Measurements from ENCODE around the gene SART3. TPM values are rescaled to one million over a fixed set of nuclear protein-coding genes. Genes with fewer than 3 reads are reported as not detected.

Gene SART3
- polyA plus RNA-seq, 1 of the 3 experiments (the other 2 are of a cell fraction): 28.9 TPM

DNA sequence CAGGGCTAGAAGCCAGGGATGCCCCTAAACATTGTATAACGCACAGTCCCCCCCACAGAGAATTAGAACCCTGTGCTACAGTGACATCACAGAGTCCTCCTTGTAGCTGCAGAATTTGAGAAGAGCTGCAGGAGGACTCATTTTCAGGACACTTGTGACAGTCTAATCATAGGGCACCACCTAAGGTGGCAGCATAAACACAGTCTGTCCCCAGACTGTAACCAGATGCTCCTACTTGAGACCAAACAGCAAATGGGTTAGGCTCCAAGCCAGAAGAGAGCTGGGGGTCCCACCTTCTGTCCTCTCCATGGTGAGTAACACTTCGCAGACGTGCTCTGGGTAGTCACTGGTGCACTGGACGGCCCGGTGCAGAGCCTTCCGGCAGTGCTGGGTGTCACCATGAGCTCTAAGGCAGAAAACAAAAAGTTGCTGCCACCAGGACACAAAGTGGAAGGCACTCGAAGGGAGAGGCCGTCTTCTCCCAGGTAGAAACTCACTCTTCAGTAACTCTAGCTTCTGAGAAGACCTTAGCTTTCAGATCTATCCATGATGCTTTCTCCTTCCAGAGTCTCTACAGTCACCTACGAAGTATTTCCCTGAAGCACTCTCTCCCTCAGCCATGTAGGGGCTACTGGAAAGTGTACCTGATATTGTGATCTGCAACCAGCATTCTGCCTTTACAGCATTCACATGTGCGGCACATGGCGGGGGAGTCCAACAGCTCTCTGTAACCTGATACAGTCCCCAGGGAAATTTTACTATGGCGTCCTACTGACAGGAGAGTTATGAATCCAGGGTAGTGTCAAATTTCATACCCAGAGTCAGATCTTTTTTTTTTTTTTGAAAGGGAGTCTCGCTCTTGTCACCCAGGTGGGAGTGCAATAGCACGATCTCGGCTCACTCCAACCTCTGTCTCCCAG is 28.8 kb downstream of the SART3 start:
- ChIA-PET POLR2A (no interaction called here), CTCF (interaction anchor here (0.6 to 2.3 kb wide), 5 partner anchors 8 to 542 kb away, joined by 3 to 6 read pairs (median 5); no protein-coding TSS in a partner anchor)
- H3K27ac ChIP-seq (ENCODE audit: low read depth in 2 of 2, low read length in 1 of 2): no peak overlapping the region
- H3K4me2 ChIP-seq: no peak overlapping the region
- H3K9ac ChIP-seq: no peak overlapping the region
- DNase-seq: no peak
- peaks cover 0 to 4% of the 10 kb centered on the region in 2 experiments; a peak in 1 of 4 replicates for H3K4me1 ChIP-seq (ENCODE audit: control insufficient read depth in 1 of 2, insufficient read depth in 2 of 2, low read depth in 1 of 2, low read length in 1 of 2)
- peaks cover 7% of the 10 kb centered on the region for H3F3A ChIP-seq (replicated peaks; ENCODE audit: insufficient read depth)
- no peaks in the 10 kb centered on the region for H3K27me3 ChIP-seq (ENCODE audit: insufficient read depth)
- no peak overlapping the region for H3K4me3 ChIP-seq (ENCODE audit: low read depth in 2 of 2, low read length in 1 of 2)
- peaks cover 12% of the 10 kb centered on the region; the same call in 1 of the 2 replicates for H3K79me2 ChIP-seq (ENCODE audit: insufficient read depth)
- no peaks in the 10 kb centered on the region for H4K20me1 ChIP-seq (ENCODE audit: insufficient read depth)
- no peak overlapping the region for H2AFZ ChIP-seq (ENCODE audit: low read depth)
- no peaks in the 10 kb centered on the region for H3K9me3 ChIP-seq
- WGBS (ENCODE audit: low lambda C conversion rate): 96% methylated on average over 13 of the region's 15 CpGs
- TF ChIP-seq GABPA (IDR thresholded peaks at IDR 0.05; ENCODE audit: low read depth) (no peak), MEF2A (IDR thresholded peaks at IDR 0.05; ENCODE audit: borderline replicate concordance, low read depth) (no peak), RXRA (IDR thresholded peaks at IDR 0.05; ENCODE audit: borderline replicate concordance, low read depth) (no peak), EP300 (IDR thresholded peaks at IDR 0.05; ENCODE audit: borderline replicate concordance in 1 of 2, low read depth in 1 of 2, low read length in 1 of 2) (no peak)
- TF ChIP-seq, protein P1, sequence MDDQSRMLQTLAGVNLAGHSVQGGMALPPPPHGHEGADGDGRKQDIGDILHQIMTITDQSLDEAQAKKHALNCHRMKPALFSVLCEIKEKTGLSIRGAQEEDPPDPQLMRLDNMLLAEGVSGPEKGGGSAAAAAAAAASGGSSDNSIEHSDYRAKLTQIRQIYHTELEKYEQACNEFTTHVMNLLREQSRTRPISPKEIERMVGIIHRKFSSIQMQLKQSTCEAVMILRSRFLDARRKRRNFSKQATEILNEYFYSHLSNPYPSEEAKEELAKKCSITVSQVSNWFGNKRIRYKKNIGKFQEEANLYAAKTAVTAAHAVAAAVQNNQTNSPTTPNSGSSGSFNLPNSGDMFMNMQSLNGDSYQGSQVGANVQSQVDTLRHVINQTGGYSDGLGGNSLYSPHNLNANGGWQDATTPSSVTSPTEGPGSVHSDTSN (IDR thresholded peaks at IDR 0.05): no peak
- H3K9me2 ChIP-seq: no peaks in the 10 kb centered on the region
- H3K36me3 ChIP-seq (replicated peaks in 1 of 2; ENCODE audit: control insufficient read depth in 1 of 2, insufficient read depth in 2 of 2, low read length in 1 of 2): peaks cover 78 to 81% of the 10 kb centered on the region in 2 experiments

DNA sequence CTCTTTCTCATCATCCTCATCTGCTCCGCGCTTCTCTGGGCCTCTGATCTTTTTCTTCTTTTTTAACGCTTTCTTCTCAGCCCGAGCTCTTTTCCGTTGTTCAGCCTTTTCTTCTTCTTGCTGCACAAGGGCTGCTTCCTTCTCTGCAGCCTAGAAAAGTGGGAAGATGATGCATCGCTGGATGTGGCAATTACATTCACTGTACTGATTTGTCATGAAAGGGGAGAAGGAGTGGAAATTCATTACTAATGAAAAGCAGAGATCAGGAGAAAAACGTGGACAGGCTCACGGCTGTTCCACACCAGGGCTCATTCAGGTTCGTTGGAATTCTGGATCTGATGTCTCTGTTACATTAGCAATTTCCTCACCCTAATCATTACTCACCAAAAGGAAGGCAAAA is 30.8 kb downstream of the SART3 start:
- H3K4me3 ChIP-seq (ENCODE audit: low read depth in 2 of 2, low read length in 1 of 2): no peak overlapping the region
- H3K4me1 ChIP-seq (ENCODE audit: control insufficient read depth in 1 of 2, insufficient read depth in 2 of 2, low read depth in 1 of 2, low read length in 1 of 2): peaks cover 0 to 6% of the 10 kb centered on the region in 2 experiments; a peak in 1 of 4 replicates
- H3K9me2 ChIP-seq: no peaks in the 10 kb centered on the region
- H3K36me3 ChIP-seq (replicated peaks in 1 of 2; ENCODE audit: control insufficient read depth in 1 of 2, insufficient read depth in 2 of 2, low read length in 1 of 2): peaks cover 64 to 76% of the 10 kb centered on the region in 2 experiments
- CTCF ChIA-PET: no interaction called here
- H3K9me3 ChIP-seq: no peaks in the 10 kb centered on the region
- POLR2A ChIA-PET: no interaction called here
- H3F3A ChIP-seq (replicated peaks; ENCODE audit: insufficient read depth): peaks cover 12% of the 10 kb centered on the region
- peaks cover 6% of the 10 kb centered on the region; the same call in 1 of the 2 replicates for H3K79me2 ChIP-seq (ENCODE audit: insufficient read depth)
- no peak overlapping the region for H3K9ac ChIP-seq
- H3K27me3 ChIP-seq (ENCODE audit: insufficient read depth): no peaks in the 10 kb centered on the region
- DNase-seq: no peak
- no peak overlapping the region for H2AFZ ChIP-seq (ENCODE audit: low read depth)
- no peak overlapping the region for H3K4me2 ChIP-seq
- H3K27ac ChIP-seq (ENCODE audit: low read depth in 2 of 2, low read length in 1 of 2): no peak overlapping the region
- WGBS (ENCODE audit: low lambda C conversion rate): 95% methylated on average over 9 of the region's 9 CpGs
- H4K20me1 ChIP-seq (ENCODE audit: insufficient read depth): peaks cover 9% of the 10 kb centered on the region; the same call in 1 of the 2 replicates
- TF ChIP-seq, protein P2, sequence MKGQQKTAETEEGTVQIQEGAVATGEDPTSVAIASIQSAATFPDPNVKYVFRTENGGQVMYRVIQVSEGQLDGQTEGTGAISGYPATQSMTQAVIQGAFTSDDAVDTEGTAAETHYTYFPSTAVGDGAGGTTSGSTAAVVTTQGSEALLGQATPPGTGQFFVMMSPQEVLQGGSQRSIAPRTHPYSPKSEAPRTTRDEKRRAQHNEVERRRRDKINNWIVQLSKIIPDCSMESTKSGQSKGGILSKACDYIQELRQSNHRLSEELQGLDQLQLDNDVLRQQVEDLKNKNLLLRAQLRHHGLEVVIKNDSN (IDR thresholded peaks at IDR 0.05; ENCODE audit: borderline replicate concordance, low read depth): no peak
- TF ChIP-seq JUND (IDR thresholded peaks at IDR 0.05): no peak
- TF ChIP-seq MEF2A (IDR thresholded peaks at IDR 0.05; ENCODE audit: borderline replicate concordance, low read depth): no peak
- TF ChIP-seq, protein P3, sequence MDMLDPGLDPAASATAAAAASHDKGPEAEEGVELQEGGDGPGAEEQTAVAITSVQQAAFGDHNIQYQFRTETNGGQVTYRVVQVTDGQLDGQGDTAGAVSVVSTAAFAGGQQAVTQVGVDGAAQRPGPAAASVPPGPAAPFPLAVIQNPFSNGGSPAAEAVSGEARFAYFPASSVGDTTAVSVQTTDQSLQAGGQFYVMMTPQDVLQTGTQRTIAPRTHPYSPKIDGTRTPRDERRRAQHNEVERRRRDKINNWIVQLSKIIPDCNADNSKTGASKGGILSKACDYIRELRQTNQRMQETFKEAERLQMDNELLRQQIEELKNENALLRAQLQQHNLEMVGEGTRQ (IDR thresholded peaks at IDR 0.05; ENCODE audit: borderline replicate concordance, low read depth, low read length): no peak
- TF ChIP-seq EZH2phosphoT487 (IDR thresholded peaks at IDR 0.05; ENCODE audit: borderline replicate concordance, low read depth): no peak
- no peak for TF ChIP-seq MXI1 (IDR thresholded peaks at IDR 0.05; ENCODE audit: low read depth, low read length)
- TF ChIP-seq FOXJ3 (CRISPR knock-in tag; IDR thresholded peaks at IDR 0.05): no peak
- TF ChIP-seq ELF1 (IDR thresholded peaks at IDR 0.05): no peak
- TF ChIP-seq TEAD4 (IDR thresholded peaks at IDR 0.05; ENCODE audit: borderline replicate concordance, insufficient read depth): no peak
- TF ChIP-seq, protein P4, sequence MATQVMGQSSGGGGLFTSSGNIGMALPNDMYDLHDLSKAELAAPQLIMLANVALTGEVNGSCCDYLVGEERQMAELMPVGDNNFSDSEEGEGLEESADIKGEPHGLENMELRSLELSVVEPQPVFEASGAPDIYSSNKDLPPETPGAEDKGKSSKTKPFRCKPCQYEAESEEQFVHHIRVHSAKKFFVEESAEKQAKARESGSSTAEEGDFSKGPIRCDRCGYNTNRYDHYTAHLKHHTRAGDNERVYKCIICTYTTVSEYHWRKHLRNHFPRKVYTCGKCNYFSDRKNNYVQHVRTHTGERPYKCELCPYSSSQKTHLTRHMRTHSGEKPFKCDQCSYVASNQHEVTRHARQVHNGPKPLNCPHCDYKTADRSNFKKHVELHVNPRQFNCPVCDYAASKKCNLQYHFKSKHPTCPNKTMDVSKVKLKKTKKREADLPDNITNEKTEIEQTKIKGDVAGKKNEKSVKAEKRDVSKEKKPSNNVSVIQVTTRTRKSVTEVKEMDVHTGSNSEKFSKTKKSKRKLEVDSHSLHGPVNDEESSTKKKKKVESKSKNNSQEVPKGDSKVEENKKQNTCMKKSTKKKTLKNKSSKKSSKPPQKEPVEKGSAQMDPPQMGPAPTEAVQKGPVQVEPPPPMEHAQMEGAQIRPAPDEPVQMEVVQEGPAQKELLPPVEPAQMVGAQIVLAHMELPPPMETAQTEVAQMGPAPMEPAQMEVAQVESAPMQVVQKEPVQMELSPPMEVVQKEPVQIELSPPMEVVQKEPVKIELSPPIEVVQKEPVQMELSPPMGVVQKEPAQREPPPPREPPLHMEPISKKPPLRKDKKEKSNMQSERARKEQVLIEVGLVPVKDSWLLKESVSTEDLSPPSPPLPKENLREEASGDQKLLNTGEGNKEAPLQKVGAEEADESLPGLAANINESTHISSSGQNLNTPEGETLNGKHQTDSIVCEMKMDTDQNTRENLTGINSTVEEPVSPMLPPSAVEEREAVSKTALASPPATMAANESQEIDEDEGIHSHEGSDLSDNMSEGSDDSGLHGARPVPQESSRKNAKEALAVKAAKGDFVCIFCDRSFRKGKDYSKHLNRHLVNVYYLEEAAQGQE (IDR thresholded peaks at IDR 0.05; ENCODE audit: low read depth, low read length): no peak
- TF ChIP-seq TCF12 (IDR thresholded peaks at IDR 0.05): no peak
- no peak for TF ChIP-seq FOSL2 (IDR thresholded peaks at IDR 0.05; ENCODE audit: borderline replicate concordance, low read depth)
- TF ChIP-seq GATA2 (CRISPR knock-in tag; IDR thresholded peaks at IDR 0.05): no peak
- TF ChIP-seq YY1 (IDR thresholded peaks at IDR 0.05; ENCODE audit: low read depth): no peak
- TF ChIP-seq RFX5 (IDR thresholded peaks at IDR 0.05; ENCODE audit: low read length): no peak
- TF ChIP-seq, protein P5, sequence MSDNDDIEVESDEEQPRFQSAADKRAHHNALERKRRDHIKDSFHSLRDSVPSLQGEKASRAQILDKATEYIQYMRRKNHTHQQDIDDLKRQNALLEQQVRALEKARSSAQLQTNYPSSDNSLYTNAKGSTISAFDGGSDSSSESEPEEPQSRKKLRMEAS (IDR thresholded peaks at IDR 0.05; ENCODE audit: low read depth): no peak
- TF ChIP-seq POLR2AphosphoS5 (IDR thresholded peaks at IDR 0.05; ENCODE audit: low read depth, low read length): no peak
